Bone marrow (tissue), 2 donors: ENCODE results near the gene ANO6.
"Not testable (repeated sequence)": the region's sequence is repeated elsewhere in the genome, so short reads cannot be mapped to it uniquely, and the experiment has no call there.

Experiments
- DNase-seq, 2 donors: peaks; one replicate each; lab custom pipeline; 2025; lab: John Stamatoyannopoulos, UW

The ANO6 gene

GRCh38 chr12:45242180-45242579, 26.3 kb downstream of the ANO6 start:
- DNase-seq = no peak

- DNase-seq = no peak
Observed at GRCh38 chr12:45243963-45244362, 28.1 kb downstream of the ANO6 start.

GRCh38 chr12:45244561-45245343, 28.9 kb downstream of the ANO6 start:
- DNase-seq = no peak

- DNase-seq = no peak
Observed at GRCh38 chr12:45246236-45246635, 30.3 kb downstream of the ANO6 start.

GRCh38 chr12:45247589-45247988, 31.7 kb downstream of the ANO6 start:
- no peak for DNase-seq

- no peak for DNase-seq
Observed at GRCh38 chr12:45248095-45248494, 32.2 kb downstream of the ANO6 start.

GRCh38 chr12:45254254-45254653, 38.4 kb downstream of the ANO6 start:
- no peak for DNase-seq

- no peak for DNase-seq
Observed at GRCh38 chr12:45256721-45257120, 40.8 kb downstream of the ANO6 start.

GRCh38 chr12:45257185-45257930, 41.5 kb downstream of the ANO6 start:
- peak in 1 of 2 donors; percentile 66 for DNase-seq

- no peak for DNase-seq
Observed at GRCh38 chr12:45259675-45260074, 43.8 kb downstream of the ANO6 start.

GRCh38 chr12:45260104-45260815, 44.4 kb downstream of the ANO6 start:
- DNase-seq = peak in 1 of 2 donors; percentile 20

- DNase-seq = no peak
Observed at GRCh38 chr12:45260854-45261253, 45.0 kb downstream of the ANO6 start.

GRCh38 chr12:45262185-45262584, 46.3 kb downstream of the ANO6 start:
- DNase-seq = not testable (repeated sequence)

GRCh38 chr12:45263587-45263986, 47.7 kb downstream of the ANO6 start:
- DNase-seq = no peak

- no peak for DNase-seq
Observed at GRCh38 chr12:45268672-45269411, 52.9 kb downstream of the ANO6 start.

- no peak for DNase-seq
Observed at GRCh38 chr12:45269412-45269751, 53.5 kb downstream of the ANO6 start.

GRCh38 chr12:45270951-45271350, 55.1 kb downstream of the ANO6 start:
- DNase-seq = no peak

GRCh38 chr12:45273717-45274271, 57.9 kb downstream of the ANO6 start:
- DNase-seq = no peak

- no peak for DNase-seq
Observed at GRCh38 chr12:45276154-45276755, 60.4 kb downstream of the ANO6 start.

GRCh38 chr12:45278447-45278846, 62.6 kb downstream of the ANO6 start:
- no peak for DNase-seq
